HG03066 (cell line): ENCODE measurements around the gene RASA4.
A peak's percentile ranks its signal among the peaks of the same experiment; 100 is the strongest.
"Not testable (repeated sequence)": the region's sequence is repeated elsewhere in the genome, so short reads cannot be mapped to it uniquely, and the experiment has no call there.

Source experiments
- ATAC-seq: cut with Tn5 transposase; IDR thresholded peaks from one replicate; pipeline ENCODE4 v1.9.1; 2021; ENCODE audit warnings: low read depth; ENCODE audit not compliant: unreplicated experiment

RASA4 gene

DNA sequence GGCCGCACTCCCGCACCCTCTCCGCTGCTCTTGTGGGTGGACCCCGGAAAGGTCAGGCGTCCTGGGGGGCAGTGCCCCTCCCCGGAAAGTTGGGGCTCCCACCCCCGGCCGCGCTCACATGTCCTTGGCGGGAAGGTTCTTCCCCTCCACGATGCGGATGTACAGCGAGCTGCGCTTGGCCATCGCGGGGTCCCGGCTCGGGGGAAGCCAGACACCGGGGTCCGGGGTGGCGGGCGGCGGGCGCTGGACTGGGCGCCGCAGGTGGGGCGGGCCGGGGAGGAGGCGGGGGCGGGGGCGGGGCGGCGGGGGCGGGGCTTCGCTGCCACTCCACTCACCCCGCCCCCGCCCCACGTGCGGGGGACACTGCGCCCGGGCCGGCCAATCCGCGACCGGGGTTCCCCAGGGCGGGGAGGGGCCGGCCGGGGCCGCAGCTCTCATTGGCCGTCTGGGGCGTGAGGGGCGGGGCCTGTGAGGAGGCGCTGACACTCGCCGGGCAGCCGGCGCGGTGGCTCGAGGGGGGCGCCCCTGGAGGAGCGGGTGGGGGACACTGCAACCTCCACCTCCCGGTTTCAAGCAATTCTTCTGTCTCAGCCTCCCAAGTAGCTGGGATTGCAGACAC is at the start of gene RASA4:
Gene RASA4 (minus strand): TSS at position 250 of the 619 bp plus-strand sequence. CDS start 67 bp downstream, at position 183.
- peak; percentile 55 for ATAC-seq

- not testable (repeated sequence) for ATAC-seq
Measured at GRCh38 chr7:102664765-102665164, 48.2 kb upstream of the RASA4 start.

- ATAC-seq = not testable (repeated sequence)
Measured at GRCh38 chr7:102649924-102650323, 33.4 kb upstream of the RASA4 start, which contains the start of gene SPDYE2B. SPDYE2B (plus strand) TSS chr7:102650319; CDS start chr7:102652349, 2,030 bp downstream.

DNA sequence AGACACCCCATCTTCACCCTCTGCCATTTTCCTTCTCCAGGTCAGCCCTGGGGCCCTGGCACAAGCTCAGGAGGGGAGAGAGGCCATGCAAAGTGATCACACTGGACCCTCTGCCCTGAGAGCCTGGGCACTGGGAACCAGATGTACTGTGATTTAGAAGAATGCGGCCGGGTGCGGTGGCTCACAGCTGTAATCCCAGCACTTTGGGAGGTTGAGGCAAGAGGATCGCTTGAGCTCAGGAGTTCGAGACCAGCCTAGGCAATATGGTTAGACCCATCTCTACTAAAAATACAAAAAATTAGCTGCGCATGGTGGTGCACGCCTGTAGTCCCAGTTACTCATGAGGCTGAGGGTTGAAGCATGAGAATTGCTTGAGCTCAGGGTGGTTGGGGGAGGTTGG is 31.3 kb upstream of the RASA4 start:
- not testable (repeated sequence) for ATAC-seq

DNA sequence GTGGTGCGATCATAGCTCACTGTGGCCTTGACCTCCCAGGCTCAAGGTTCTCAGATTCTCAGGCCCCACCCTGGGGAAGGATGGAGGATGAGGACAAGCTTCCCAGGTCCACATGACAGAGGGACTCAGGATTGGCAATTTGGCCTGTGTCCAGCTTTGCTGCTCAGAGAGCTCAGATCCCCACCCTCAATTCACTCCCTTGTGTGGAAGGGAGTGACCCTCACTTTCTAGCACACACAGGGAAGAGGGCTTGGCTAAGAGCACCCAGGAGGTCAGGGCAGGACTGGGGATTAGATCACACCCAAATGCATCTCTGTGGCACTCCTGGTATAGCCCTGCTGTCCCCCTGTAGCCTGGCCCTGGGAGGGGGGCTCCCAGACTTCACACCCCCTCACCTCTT is 26.8 kb upstream of the RASA4 start:
- ATAC-seq = not testable (repeated sequence)

DNA sequence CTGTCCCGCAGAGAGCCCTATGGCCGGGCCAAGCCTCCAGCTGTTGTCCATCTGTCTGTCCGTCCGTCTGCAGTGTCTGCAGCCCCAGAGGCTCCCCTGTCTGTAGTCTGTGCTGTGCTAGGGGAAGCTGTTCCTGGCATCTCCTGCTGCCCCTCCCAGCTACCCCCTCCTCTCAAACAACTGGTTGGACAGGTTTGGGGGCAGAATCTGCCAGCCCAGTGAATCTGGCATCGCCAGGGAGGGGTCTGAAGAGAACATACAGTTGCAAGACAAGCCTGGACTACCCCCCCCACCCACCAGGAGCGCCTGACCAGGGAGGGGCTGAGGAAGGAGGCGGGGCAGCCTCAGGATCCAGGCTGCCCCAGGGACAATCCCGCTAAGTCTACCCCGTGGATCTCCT is 26.1 kb upstream of the RASA4 start, which contains the start of gene UPK3BL1:
Gene UPK3BL1 (minus strand): TSS at position 101 of the 400 bp plus-strand sequence. CDS start 50 bp downstream, at position 51.
- not testable (repeated sequence) for ATAC-seq

DNA sequence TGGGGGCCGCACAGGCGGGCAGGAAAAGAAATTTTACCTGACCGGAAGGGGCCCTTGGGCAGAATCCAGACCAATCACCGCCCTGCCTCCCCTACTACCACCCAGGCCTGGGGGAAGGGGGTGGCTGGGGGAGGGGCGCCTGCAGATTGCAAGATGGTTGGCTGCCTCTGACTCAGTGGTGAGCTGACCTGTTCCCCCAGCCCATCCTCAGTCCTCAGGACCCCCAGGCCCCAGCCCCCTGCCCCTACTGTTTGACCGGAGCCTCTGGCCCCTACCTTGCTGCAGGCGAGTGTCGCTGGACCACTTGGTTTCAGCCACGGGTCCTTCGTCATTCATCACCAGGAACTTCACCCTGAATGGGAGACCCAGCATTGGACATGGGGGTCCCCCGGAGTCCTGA is 22.3 kb upstream of the RASA4 start:
- peak; percentile 5 for ATAC-seq

GRCh38 chr7:102636956-102637355 is 20.4 kb upstream of the RASA4 start:
- not testable (repeated sequence) for ATAC-seq

- ATAC-seq = not testable (repeated sequence)
Measured at GRCh38 chr7:102635354-102635753, 18.8 kb upstream of the RASA4 start.

DNA sequence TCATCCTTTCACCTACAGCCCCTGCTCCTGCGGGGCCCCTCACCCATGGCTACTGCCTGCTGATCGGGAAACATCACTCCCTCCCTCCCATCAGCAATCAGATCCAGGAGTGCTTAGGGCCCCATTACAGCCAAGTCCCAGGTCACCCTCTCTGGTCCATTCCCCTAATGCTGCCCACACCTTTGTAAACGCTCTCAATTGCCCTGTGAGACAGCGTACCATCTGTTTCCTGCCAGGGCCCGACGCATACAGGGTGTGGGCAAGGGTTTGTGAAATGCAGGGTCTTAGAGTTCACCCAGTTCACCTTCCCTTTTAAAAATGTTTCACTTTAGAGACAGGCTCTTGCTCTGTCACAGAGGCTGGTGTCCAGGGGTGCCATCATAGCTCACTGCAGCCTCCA is 17.7 kb upstream of the RASA4 start:
- ATAC-seq = not testable (repeated sequence)

DNA sequence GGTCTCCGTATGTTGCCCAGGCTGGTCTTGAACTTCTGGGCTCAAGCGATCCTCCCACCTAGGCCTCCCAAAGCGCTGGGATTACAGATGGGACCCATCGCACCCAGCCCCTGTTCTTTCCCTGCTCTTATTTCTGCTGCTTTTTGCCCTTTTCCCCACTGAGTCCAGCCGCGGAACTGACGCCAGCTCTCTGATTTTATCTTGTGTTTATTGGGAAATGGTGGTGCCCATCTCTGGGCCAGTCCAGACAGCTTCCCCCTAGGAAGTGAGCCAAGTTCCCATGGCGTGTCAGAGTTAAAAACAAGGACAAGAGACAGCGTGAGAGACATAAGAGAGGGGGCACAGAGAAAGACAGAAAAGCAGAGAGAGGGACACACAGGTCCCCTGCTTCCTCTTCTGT is 14.1 kb upstream of the RASA4 start:
- not testable (repeated sequence) for ATAC-seq

GRCh38 chr7:102627271-102627904 is 10.8 kb upstream of the RASA4 start:
- ATAC-seq = not testable (repeated sequence)

- not testable (repeated sequence) for ATAC-seq
Measured at GRCh38 chr7:102618122-102618521, 1.6 kb upstream of the RASA4 start.

- ATAC-seq = not testable (repeated sequence)
Measured at GRCh38 chr7:102615930-102616329, 626 bp downstream of the RASA4 start.

GRCh38 chr7:102614873-102615272 is 1.7 kb downstream of the RASA4 start:
- ATAC-seq = not testable (repeated sequence)

DNA sequence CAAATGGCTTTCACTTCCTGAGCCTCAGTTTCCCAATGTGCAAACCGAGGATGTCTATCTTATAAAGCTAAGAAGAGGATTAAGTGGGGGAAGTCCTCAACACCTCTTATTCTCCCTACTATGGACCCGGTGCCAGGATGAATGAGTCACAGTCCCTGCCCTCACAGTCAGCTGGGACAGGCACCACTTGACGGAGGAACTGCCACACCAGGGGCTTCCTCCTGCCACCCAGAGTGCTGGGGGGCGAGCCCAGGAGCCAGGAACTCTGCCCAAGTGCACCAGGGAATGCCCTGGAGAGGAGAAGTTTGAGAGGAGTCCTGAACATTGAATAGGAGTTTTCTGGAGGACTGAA is 2.2 kb downstream of the RASA4 start:
- ATAC-seq = peak; percentile 17

GRCh38 chr7:102613575-102614345 is 2.8 kb downstream of the RASA4 start:
- peak; percentile 66 for ATAC-seq

GRCh38 chr7:102611675-102612325 is 4.8 kb downstream of the RASA4 start:
- not testable (repeated sequence) for ATAC-seq

GRCh38 chr7:102611013-102611674 is 5.4 kb downstream of the RASA4 start:
- ATAC-seq = peak; percentile 38

GRCh38 chr7:102610441-102610840 is 6.1 kb downstream of the RASA4 start:
- not testable (repeated sequence) for ATAC-seq
